DOHH2 (cell line): ENCODE data around the gene ANKRD29.

Experiments used
- H3F3A ChIP-seq: fragments of 200-600 bp; sonication (generic), shearing (Covaris generic); 2 replicates; pipeline ENCODE4 v1.6.0; 2016; ENCODE audit warnings: antibody characterized with exemption, mild to moderate bottlenecking; ENCODE audit not compliant: control insufficient read depth, insufficient read depth
- H3K27ac ChIP-seq: fragments of 200-600 bp; sonication (generic); 2 replicates; pipeline ENCODE4 v1.5.1; 2014; ENCODE audit warnings: low read depth, mild to moderate bottlenecking, low read length, moderate library complexity
- H3K27me3 ChIP-seq: fragments of 200-600 bp; sonication (generic); 2 replicates; pipeline ENCODE4 v1.6.1; 2014; ENCODE audit warnings: mild to moderate bottlenecking, low read length, mixed read lengths; ENCODE audit not compliant: control insufficient read depth
- H3K36me3 ChIP-seq: fragments of 200-600 bp; sonication (generic); 2 replicates; pipeline ENCODE4 v1.6.1; 2014; ENCODE audit warnings: mild to moderate bottlenecking, low read length, moderate library complexity, mixed read lengths; ENCODE audit not compliant: control insufficient read depth
- H3K4me1 ChIP-seq: fragments of 200-600 bp; sonication (generic); 2 replicates; pipeline ENCODE4 v1.6.1; 2014; ENCODE audit warnings: mild to moderate bottlenecking, low read length, mixed read lengths; ENCODE audit not compliant: control insufficient read depth
- H3K4me2 ChIP-seq: fragments of 200-600 bp; sonication (generic); 2 replicates; pipeline ENCODE4 v1.6.0; 2014; ENCODE audit warnings: mild to moderate bottlenecking, low read length, moderate library complexity
- H3K4me3 ChIP-seq: fragments of 200-600 bp; sonication (generic); 2 replicates; pipeline ENCODE4 v1.5.1; 2014; ENCODE audit warnings: mild to moderate bottlenecking, low read length, mixed read lengths
- H3K79me2 ChIP-seq: fragments of 200-600 bp; sonication (generic); 2 replicates; pipeline ENCODE4 v1.6.1; 2014; ENCODE audit warnings: mild to moderate bottlenecking, low read length, mixed read lengths; ENCODE audit not compliant: control insufficient read depth
- H3K9me2 ChIP-seq: fragments of 200-600 bp; sonication (generic); replicated peaks from 2 replicates; pipeline ENCODE4 v1.6.1; 2014; ENCODE audit warnings: mild to moderate bottlenecking, low read length, mixed read lengths; ENCODE audit not compliant: control insufficient read depth
- H3K9me3 ChIP-seq: fragments of 200-600 bp; sonication (generic); 2 replicates; pipeline ENCODE4 v1.6.1; 2014; ENCODE audit warnings: antibody characterized with exemption, low read length, mixed read lengths; ENCODE audit not compliant: control insufficient read depth, insufficient read depth
- H4K20me1 ChIP-seq: fragments of 200-600 bp; sonication (generic); 2 replicates; pipeline ENCODE4 v1.6.0; 2014; ENCODE audit warnings: low read depth, mild to moderate bottlenecking, antibody characterized with exemption, low read length, moderate library complexity; ENCODE audit not compliant: control insufficient read depth, insufficient read depth
- EZH2phosphoT487 ChIP-seq: fragments of 200-600 bp; sonication (generic); IDR thresholded peaks from 2 replicates; pipeline ENCODE4 v1.6.1; 2017; ENCODE audit warnings: borderline replicate concordance, mild to moderate bottlenecking, antibody characterized with exemption, low read length, moderate library complexity, mixed read lengths
- TF ChIP-seq, protein P1 (sequence below): fragments of 200-600 bp; sonication (generic); IDR thresholded peaks from one replicate; pipeline ENCODE4 v1.5.1; 2014; ENCODE audit warnings: antibody characterized with exemption, mild to moderate bottlenecking, low read depth, low read length; ENCODE audit not compliant: poor library complexity, severe bottlenecking

ANKRD29 gene

GRCh38 chr18:23593720-23594119 lies 69.0 kb downstream of the ANKRD29 start:
- Histone ChIP-seq H3F3A (no peaks in the 10 kb centered on the region), H3K4me2 (no peak overlapping the region), H3K36me3 (no peaks in the 10 kb centered on the region), H4K20me1 (no peaks in the 10 kb centered on the region), H3K9me2 (no peaks in the 10 kb centered on the region), H3K4me1 (peaks cover 9% of the 10 kb centered on the region), H3K79me2 (no peaks in the 10 kb centered on the region), H3K27me3 (peaks cover 11% of the 10 kb centered on the region), H3K9me3 (no peaks in the 10 kb centered on the region), H3K27ac (no peak overlapping the region), H3K4me3 (no peak overlapping the region)
- TF ChIP-seq, protein P1, sequence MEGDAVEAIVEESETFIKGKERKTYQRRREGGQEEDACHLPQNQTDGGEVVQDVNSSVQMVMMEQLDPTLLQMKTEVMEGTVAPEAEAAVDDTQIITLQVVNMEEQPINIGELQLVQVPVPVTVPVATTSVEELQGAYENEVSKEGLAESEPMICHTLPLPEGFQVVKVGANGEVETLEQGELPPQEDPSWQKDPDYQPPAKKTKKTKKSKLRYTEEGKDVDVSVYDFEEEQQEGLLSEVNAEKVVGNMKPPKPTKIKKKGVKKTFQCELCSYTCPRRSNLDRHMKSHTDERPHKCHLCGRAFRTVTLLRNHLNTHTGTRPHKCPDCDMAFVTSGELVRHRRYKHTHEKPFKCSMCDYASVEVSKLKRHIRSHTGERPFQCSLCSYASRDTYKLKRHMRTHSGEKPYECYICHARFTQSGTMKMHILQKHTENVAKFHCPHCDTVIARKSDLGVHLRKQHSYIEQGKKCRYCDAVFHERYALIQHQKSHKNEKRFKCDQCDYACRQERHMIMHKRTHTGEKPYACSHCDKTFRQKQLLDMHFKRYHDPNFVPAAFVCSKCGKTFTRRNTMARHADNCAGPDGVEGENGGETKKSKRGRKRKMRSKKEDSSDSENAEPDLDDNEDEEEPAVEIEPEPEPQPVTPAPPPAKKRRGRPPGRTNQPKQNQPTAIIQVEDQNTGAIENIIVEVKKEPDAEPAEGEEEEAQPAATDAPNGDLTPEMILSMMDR = no peak
- no peak for TF ChIP-seq EZH2phosphoT487

DNA sequence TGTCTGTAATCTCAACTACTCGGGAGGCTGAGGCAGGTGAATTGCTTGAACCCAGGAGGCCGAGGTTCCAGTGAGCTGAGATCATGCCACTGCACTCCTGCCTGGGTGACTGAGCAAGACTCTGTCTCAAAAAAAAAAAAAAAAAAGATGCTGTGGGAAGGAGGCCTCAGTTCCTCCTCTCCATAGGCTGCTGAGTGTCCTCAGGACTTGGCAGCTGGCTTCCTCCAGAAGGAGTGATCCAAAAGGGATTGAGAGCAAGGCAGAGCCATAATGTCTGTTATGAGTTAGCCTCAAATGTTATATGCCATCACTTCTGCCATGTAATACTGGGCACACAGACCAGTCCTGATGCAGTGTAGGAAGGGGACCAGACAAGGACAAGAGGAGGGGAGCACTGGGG lies 69.8 kb downstream of the ANKRD29 start:
- Histone ChIP-seq H3K27me3 (peaks cover 11% of the 10 kb centered on the region; the same call in 1 of the 2 replicates), H3K9me3 (no peaks in the 10 kb centered on the region), H3K4me3 (no peak overlapping the region), H3K79me2 (no peaks in the 10 kb centered on the region), H3K4me2 (no peak overlapping the region), H3K36me3 (no peaks in the 10 kb centered on the region), H3K27ac (no peak overlapping the region), H3F3A (no peaks in the 10 kb centered on the region), H3K9me2 (no peaks in the 10 kb centered on the region), H3K4me1 (peaks cover 9% of the 10 kb centered on the region), H4K20me1 (no peaks in the 10 kb centered on the region)
- TF ChIP-seq EZH2phosphoT487 = no peak
- TF ChIP-seq, protein P1 = no peak

GRCh38 chr18:23591011-23591410 lies 71.7 kb downstream of the ANKRD29 start:
- no peak overlapping the region for H3K4me3 ChIP-seq
- H3K27ac ChIP-seq = no peak overlapping the region
- no peak overlapping the region for H3K4me2 ChIP-seq

More at GRCh38 chr18:23591011-23591410, 71.7 kb downstream of the ANKRD29 start:
- Histone ChIP-seq H4K20me1 (no peaks in the 10 kb centered on the region), H3K79me2 (peaks cover 2% of the 10 kb centered on the region), H3K36me3 (no peaks in the 10 kb centered on the region), H3F3A (no peaks in the 10 kb centered on the region), H3K9me2 (no peaks in the 10 kb centered on the region), H3K9me3 (no peaks in the 10 kb centered on the region), H3K4me1 (peaks cover 7% of the 10 kb centered on the region), H3K27me3 (0 out of 2 replicates have a peak, but pooled peaks cover 5% of the 10 kb centered on the region)
- TF ChIP-seq, protein P1 = no peak
- TF ChIP-seq EZH2phosphoT487 = no peak
